Measurements from ENCODE around the gene GNRH2.

Gene GNRH2

DNA sequence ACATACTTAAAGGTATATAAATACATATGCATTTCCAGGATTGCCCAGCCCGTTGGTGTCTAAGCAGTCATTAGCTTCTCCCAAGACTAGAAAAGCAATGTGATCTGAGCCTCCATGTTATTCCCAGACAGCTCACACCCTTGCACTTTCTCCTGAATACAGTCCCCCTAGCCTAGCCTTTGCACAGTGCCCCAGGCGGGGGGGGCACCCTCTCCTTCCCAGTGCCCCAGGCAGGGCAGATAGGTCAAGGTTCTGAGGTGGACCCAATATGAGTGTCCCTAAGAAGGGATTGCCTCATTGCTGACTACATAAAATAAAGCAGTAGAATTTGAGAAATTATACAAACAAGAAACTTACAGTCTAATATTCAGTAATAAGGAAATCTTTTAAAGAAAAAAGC is 15.4 kb upstream of the GNRH2 start:
- FAIRE-seq (no peak), DNase-seq (ENCODE audit: insufficient read length, low spot score) (no peak)
- no peak for TF ChIP-seq POLR2A (IDR thresholded peaks at IDR 0.05; ENCODE audit: low read depth, low read length)

DNA sequence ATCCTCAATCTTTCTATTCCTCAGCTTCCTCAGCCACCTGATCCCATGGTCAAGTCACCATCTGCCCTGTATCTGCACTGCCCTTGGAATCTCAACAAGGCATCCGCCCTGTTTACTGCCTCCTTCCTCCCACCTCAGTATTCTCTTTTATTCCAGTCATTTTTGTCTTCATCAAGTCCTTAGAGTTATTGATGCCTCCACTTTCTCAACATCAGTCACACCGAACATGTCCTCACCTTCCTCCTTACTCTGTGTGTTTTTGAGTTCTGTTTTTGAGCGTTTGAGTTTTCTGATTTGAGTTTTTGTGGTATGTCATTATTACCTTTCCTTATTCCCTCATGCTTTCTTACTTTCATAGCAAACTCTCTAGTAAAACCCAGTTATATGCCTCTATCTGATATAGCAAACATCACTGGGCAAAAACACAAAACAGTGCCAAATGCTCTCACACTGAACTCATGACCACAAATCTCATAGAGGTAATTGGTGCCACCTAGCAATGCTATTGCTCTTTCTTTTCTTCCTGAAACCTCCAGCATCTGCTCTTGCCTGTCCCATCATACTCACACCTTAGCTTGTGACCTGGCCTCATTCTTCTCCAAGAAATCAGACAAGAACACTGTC is 11.8 kb upstream of the GNRH2 start:
- no peak for TF ChIP-seq POLR2A (IDR thresholded peaks at IDR 0.05; ENCODE audit: low read depth, low read length)
- FAIRE-seq = no peak
- DNase-seq (ENCODE audit: insufficient read length, low spot score) = no peak

- TF ChIP-seq POLR2A (IDR thresholded peaks at IDR 0.05; ENCODE audit: low read depth, low read length) = no peak
- FAIRE-seq = no peak
- no peak for DNase-seq (ENCODE audit: insufficient read length, low spot score)
Observed at GRCh38 chr20:3032624-3033023, 10.8 kb upstream of the GNRH2 start.

DNA sequence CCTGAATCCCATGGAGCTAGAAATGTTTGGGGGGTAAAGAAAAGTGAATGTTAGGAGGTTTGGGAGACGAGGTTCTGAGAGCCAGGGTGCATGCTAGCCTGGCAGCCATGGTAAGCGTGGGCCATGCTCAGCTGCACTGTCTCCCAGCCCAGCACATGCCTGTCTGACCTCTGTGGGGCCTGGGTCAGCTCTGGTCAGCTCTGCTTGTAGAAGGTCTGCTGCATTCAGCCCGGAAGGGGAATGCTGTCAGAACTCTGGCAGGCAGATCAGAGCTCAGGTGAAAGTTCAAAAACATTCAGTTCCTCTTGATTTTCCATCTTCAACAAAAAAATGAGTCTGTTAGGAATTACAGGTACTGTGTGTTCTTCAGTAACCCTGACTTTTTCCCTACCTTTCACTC is 5.8 kb upstream of the GNRH2 start:
- TF ChIP-seq POLR2A (IDR thresholded peaks at IDR 0.05; ENCODE audit: low read depth, low read length) = no peak
- DNase-seq (ENCODE audit: insufficient read length, low spot score) (no peak), FAIRE-seq (no peak)

- FAIRE-seq (no peak), DNase-seq (ENCODE audit: insufficient read length, low spot score) (no peak)
- TF ChIP-seq POLR2A (IDR thresholded peaks at IDR 0.05; ENCODE audit: low read depth, low read length) = no peak
Observed at GRCh38 chr20:3038454-3038853, 5.0 kb upstream of the GNRH2 start.

- no peak for DNase-seq (ENCODE audit: insufficient read length, low spot score)
- no peak for TF ChIP-seq POLR2A (IDR thresholded peaks at IDR 0.05; ENCODE audit: low read depth, low read length)
- FAIRE-seq = no peak
Observed at GRCh38 chr20:3039426-3039825, 4.0 kb upstream of the GNRH2 start.

DNA sequence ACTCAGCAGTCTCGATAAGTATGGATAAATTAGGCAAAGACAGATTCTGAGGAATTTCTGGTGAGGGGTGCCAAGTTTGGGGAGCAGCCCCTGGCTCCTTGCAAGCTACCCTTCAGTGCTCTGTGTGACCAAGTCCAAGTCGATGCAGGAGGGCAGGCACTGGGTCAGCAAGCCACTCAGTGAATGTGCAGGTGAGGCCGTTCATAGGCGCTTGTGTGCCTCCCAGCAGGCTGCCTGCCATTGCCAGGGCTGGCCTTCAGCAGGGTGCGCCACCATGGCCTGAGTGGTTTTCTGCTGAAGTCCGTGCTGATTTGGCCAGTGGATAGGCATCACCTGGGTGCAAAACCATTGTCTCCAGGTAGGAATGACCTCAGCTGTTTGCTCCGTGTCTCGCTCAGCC is 3.3 kb upstream of the GNRH2 start:
- DNase-seq (ENCODE audit: insufficient read length, low spot score) (no peak), FAIRE-seq (no peak)
- TF ChIP-seq POLR2A (IDR thresholded peaks at IDR 0.05; ENCODE audit: low read depth, low read length) = no peak

DNA sequence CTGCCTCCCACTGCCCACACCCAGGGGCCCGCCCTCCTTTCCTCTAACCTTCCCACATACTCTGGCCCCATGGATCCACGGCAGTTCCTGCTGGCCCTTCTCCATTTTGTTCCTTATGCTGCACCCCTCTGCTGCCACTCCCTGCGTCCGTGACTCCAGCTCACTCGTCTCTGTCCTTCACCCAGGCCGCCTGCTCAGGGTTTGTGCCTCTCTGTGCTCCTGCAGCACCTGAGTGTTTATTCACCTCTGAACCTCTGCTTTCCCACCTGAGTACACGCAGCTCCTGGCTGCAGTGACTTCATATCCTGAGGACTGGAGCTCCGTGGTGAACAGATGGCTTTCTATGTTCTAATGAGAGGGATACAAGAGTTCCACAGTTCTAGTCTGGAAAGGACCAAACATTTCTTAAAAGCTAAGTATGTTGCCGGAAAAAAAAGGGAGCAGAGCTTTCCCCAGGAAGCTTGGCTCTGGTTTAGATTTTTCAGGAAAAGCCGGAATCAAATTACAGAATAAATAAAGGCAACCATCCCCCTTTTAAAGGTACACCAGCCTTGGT is 1.5 kb upstream of the GNRH2 start:
- no peak for FAIRE-seq
- DNase-seq (ENCODE audit: insufficient read length, low spot score) = no peak
- TF ChIP-seq POLR2A (IDR thresholded peaks at IDR 0.05; ENCODE audit: low read depth, low read length) = no peak

DNA sequence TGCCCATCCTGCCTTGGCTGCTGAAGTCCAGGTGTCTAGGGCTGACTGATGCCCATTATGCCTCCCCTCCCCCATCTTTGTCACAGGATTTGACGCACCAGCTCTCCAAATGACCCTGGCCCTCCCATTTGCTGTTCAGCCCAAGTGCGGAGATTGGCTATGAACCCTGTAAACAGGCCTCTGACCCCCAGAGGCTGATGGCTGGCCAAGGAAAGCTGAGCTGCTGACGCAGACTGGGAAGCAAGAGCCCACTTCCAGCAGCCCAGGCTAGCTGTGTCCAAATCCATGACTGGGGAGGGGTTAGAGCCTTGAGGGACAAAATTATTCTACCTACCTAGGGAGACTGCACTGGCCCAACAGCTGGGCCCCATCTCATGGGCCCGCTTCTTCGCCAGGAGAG is 797 bp upstream of the GNRH2 start:
- FAIRE-seq (no peak), DNase-seq (ENCODE audit: insufficient read length, low spot score) (no peak)
- no peak for TF ChIP-seq POLR2A (IDR thresholded peaks at IDR 0.05; ENCODE audit: low read depth, low read length)

DNA sequence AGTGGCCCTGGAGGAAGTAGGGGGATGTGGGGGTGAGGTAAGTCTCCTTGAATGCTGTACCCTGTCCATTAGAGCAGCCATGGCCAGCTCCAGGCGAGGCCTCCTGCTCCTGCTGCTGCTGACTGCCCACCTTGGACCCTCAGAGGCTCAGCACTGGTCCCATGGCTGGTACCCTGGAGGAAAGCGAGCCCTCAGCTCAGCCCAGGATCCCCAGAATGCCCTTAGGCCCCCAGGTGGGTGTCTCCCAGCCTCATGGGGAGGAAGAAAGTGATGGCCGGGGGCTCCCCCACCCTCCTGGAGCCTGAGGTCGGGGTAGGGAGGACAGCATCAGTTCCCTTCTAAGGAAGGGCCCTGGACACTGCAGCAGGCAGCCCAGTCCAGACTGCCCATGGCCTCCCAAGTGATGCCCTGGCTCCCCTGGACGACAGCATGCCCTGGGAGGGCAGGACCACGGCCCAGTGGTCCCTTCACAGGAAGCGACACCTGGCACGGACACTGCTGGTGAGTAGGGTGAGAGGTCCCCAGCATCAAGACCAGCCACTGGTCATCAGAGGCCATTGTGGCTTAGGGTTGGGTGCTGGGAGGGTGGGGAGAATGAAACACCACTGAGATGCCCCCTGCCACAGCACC is 1.0 kb downstream of the GNRH2 start:
- no peak; the same call in 1 of the 2 replicates for TF ChIP-seq POLR2A (IDR thresholded peaks at IDR 0.05; ENCODE audit: low read depth, low read length)
- DNase-seq (ENCODE audit: insufficient read length, low spot score) = no peak
- FAIRE-seq = no peak

DNA sequence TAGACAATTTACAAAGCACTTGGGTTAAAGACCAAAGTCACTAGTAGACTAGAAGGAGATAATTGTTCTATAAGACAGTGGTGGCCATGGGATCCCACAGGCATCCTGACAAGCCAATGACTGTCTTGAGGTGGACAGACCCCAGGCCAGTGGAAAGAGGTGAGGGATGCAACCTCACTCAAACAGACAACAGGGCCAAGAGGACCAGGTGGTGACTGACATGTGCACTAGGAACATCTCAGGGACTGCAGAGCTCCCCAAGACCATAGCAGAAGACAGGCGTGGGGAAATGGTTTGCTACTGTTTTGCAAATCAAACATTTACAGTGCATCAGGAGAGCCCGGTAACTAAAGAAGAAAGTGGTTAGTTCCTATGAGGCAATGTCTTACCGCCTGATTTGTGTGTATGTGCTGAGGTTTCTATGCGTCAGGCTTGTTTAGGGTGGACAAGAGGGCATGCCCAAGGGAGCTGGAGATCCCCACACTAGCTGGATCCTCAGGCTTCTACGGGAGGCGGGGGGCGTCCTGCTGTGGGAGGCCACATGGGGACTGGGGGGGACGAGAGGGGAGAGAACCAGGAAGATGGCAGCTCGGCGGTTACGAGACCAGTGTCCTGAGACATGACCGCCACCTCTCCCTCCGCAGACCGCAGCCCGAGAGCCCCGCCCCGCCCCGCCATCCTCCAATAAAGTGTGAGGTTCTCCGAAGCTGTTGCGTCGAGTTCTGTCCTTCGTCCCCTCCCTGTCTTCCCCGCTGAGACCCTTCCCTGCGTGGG is 1.8 kb downstream of the GNRH2 start:
- FAIRE-seq (no peak), DNase-seq (ENCODE audit: insufficient read length, low spot score) (peak; percentile 83)
- peak; percentile 40; the same call in 1 of the 2 replicates for TF ChIP-seq POLR2A (IDR thresholded peaks at IDR 0.05; ENCODE audit: low read depth, low read length)

DNA sequence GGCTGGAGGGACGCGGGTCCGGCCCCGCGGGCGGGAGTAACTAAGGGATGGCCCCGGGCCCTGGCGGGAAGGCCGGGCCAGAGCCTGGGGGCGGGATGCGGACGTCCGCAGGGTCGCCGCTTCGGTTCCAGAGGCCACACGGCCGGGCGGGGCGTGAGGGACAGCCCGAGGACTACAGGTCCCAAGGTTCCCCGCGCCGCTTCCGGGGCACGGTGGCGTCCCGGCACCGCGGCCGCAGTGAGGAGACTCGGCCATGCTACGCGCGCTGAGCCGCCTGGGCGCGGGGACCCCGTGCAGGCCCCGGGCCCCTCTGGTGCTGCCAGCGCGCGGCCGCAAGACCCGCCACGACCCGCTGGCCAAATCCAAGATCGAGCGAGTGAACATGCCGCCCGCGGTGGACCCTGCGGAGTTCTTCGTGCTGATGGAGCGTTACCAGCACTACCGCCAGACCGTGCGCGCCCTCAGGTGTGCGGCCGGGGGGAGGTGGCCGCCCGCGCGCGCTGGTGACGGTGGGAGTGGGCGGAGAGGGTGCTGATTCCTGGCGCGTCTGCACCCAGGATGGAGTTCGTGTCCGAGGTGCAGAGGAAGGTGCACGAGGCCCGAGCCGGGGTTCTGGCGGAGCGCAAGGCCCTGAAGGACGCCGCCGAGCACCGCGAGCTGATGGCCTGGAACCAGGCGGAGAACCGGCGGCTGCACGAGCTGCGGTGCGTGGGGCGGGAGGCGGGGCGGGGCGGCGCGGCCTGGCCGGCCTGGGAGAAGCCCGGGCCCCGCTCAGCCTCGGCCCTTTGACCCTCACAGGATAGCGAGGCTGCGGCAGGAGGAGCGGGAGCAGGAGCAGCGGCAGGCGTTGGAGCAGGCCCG is 2.6 kb downstream of the GNRH2 start, which contains the start of gene MRPS26:
Gene MRPS26 (plus strand): TSS at position 237 of the 861 bp plus-strand sequence. CDS start 17 bp downstream, at position 254.
- peak; percentile 64 for TF ChIP-seq POLR2A (IDR thresholded peaks at IDR 0.05; ENCODE audit: low read depth, low read length)
- FAIRE-seq (no peak), DNase-seq (ENCODE audit: insufficient read length, low spot score) (peak; percentile 94)

DNA sequence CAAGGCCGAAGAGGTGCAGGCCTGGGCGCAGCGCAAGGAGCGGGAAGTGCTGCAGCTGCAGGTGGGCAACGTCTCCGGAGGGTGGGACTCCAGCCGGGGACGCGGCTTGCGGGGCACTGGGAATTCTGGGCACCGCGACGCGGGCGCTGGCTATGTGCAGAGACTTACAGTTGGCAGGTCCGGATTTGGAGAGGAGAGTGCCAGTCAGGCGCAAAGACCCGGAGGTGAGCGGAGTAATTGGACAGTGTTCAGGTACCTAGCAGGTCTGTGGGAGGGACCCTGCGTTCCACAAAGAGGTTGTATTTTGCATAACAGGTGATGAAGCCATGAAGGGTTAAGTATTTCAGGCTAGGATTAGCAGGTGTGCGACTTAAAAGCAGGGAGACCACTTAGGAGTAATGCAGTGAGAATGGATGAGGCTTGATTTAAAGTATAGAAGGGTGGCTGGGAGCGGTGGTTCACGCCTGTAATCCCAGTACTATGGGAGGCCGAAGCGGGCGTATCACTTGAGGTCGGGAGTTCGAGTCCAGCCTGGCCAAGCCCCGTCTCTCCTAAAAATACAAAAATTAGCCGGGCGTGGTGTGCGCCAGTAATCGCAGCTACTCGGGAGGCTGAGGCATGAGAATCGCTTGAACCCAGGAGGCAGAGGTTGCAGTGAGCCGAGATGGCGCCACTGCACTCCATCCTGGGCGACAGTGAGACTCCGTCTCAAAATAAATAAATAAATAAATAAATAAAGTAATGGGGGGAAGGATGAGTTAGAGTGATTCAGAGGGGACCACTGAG is 3.4 kb downstream of the GNRH2 start:
- FAIRE-seq = no peak

More for the DNA sequence above, 3.4 kb downstream of the GNRH2 start:
- DNase-seq (ENCODE audit: insufficient read length, low spot score) = no peak
- TF ChIP-seq POLR2A (IDR thresholded peaks at IDR 0.05; ENCODE audit: low read depth, low read length) = no peak
